ENCODE results near the gene LAMC2.

- TF ChIP-seq EP300 (IDR thresholded peaks at IDR 0.05) = no peak
- TF ChIP-seq POLR2A (IDR thresholded peaks at IDR 0.05) = no peak
- TF ChIP-seq CTCF (IDR thresholded peaks at IDR 0.05) = no peak
These were observed 103.0 kb downstream of the LAMC2 start for GRCh38 chr1:183289051-183289496.

Measured in ovary (tissue), 3 donors.